H54 (cell line): Measurements from ENCODE around the gene FHIT.

Experiments used
- DNase-seq: peaks from one replicate; pipeline ENCODE4 v3.0.0; 2011; ENCODE audit warnings: low spot score, mixed read lengths; ENCODE audit not compliant: insufficient read length
- FAIRE-seq: peaks from 3 replicates; lab custom pipeline; 2011; peaks lifted over from hg19 to GRCh38; lab: Jason Lieb, UNC
- POLR2A ChIP-seq: IDR thresholded peaks from 2 replicates; pipeline ENCODE4 v1.6.1; 2011; ENCODE audit warnings: low read depth, mild to moderate bottlenecking, low read length

FHIT gene

GRCh38 chr3:59913645-59914044 lies 1337.6 kb downstream of the FHIT start:
- no peak for FAIRE-seq
- no peak for TF ChIP-seq POLR2A
- no peak for DNase-seq

GRCh38 chr3:59908701-59909100 lies 1342.6 kb downstream of the FHIT start:
- FAIRE-seq (no peak), DNase-seq (no peak)
- no peak for TF ChIP-seq POLR2A

DNA sequence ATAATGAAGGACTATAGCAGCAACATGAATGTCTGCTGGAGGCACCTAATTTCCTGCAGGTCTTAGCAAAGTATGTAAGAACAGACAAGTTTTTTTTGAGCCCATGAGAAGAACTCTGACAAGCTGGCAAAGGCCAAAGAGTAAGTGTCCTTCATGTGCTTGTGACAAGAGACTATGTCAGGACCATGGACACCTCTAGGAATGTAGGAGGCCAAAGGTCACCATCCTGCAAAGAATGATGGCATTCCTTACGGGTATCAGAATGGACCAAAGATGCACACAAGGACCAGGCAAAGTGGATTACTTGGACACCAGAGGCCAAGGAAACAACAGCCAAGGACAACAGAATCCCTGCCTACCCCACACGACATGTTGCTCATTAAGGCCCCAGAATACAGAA lies 1343.0 kb downstream of the FHIT start:
- no peak for TF ChIP-seq POLR2A
- FAIRE-seq (no peak), DNase-seq (no peak)

DNA sequence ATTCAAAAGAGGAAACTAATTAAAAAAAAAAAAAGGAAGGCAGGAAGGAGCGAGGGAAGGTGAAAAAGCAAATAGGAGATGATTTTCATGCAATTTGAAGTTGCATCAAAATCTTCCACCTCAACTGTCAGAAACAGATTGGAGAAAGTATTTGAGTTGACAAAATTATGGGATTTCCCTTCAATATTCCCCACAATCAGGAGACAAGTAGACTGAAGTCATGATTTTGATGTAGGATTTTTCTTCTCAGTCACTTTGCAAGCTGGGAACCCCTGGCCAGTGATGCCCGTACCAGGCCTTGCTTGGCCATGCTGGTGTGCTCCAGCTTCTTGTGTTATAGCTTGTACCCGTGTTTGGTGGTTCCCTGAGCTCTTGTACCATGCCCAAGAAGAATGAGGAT lies 1347.0 kb downstream of the FHIT start:
- DNase-seq (no peak), FAIRE-seq (no peak)
- TF ChIP-seq POLR2A, result no peak

- no peak for DNase-seq
- FAIRE-seq, result no peak
- TF ChIP-seq POLR2A, result no peak
These were observed 1352.2 kb downstream of the FHIT start for GRCh38 chr3:59899061-59899460.

- FAIRE-seq (no peak), DNase-seq (no peak)
- no peak for TF ChIP-seq POLR2A
These were observed 1355.3 kb downstream of the FHIT start for GRCh38 chr3:59895972-59896371.

DNA sequence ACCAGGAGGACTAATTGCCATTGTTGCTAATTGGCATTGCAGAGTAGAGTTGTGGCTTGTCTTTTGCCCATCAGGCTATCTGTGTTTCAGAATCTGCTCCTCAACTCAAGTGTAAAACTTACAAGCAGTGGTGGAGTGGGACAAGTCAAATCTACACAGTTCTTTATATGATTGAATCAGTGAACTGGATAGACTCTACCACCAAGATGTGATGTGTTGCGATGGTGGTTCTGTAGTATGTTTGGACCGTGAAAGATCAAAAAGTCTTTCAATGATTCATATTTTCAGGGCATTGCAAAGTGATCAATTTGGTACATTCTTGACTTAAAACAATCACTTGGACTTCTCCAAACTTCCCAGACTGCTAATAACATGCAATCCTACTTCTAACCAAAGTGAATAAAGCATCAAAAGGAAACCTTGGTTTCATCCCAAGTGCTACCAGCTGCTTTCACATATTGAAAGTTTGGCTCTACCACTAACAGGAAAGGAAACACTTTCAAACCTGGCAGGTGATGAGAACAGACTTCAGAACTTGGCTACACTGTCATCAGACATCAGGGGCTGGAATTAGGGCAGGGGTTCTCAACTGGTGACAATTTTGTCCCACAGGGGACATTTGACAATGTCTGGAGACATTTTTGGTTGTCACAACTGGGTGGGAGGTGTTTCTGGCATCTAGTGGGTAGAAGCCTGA lies 1356.7 kb downstream of the FHIT start:
- DNase-seq (no peak), FAIRE-seq (no peak)
- no peak for TF ChIP-seq POLR2A

- FAIRE-seq (no peak), DNase-seq (no peak)
- no peak for TF ChIP-seq POLR2A
These were observed 1360.6 kb downstream of the FHIT start for GRCh38 chr3:59890639-59891038.

GRCh38 chr3:59886790-59887189 lies 1364.5 kb downstream of the FHIT start:
- TF ChIP-seq POLR2A, result no peak
- DNase-seq, result no peak
- no peak for FAIRE-seq

GRCh38 chr3:59885899-59886400 lies 1365.3 kb downstream of the FHIT start:
- DNase-seq (no peak), FAIRE-seq (no peak)
- no peak for TF ChIP-seq POLR2A

GRCh38 chr3:59885101-59885500 lies 1366.2 kb downstream of the FHIT start:
- DNase-seq (no peak), FAIRE-seq (no peak)
- TF ChIP-seq POLR2A, result no peak

- no peak for TF ChIP-seq POLR2A
- FAIRE-seq (no peak), DNase-seq (no peak)
These were observed 1366.8 kb downstream of the FHIT start for GRCh38 chr3:59884409-59884808.

DNA sequence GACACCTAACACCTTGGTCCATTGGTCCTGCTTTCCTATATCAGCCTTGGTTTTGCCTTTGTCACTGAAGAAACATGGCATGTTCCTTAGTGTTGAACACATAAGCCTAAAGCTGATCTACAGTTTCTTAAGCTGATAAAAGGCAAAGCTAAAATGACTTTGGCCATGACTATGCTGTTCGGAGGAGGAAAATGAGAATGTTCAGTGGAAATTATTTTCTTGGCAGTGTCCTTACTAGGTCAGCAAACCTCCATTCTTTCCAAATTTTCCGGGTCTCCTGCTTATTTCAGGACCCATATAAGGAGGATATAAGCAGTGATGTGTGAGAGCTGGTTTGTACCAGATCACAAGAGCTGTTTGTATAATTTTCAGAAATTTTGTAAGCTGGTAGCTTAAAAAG lies 1368.5 kb downstream of the FHIT start:
- no peak for TF ChIP-seq POLR2A
- FAIRE-seq (no peak), DNase-seq (no peak)

DNA sequence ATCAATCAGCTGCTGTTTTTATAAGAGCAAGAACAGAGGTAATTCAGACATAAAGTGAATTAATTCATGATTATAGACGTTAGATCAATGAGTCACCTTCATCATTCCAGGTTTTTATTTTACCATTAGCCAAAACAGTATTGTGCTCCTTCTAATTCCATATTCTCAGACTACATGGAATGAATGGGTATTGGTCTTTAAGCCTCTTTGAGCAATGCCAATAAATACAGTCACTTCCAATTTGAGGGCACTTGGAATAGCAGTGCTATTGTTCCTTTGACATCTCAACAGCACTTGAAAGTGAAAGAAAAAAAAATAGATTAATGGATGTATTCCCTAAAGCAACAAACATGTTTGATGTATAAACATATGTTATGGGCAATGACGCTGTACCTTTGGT lies 1370.5 kb downstream of the FHIT start:
- DNase-seq (no peak), FAIRE-seq (no peak)

GRCh38 chr3:59879031-59879581 lies 1372.1 kb downstream of the FHIT start:
- no peak for DNase-seq
- no peak for TF ChIP-seq POLR2A
- FAIRE-seq, result no peak

More for the DNA sequence above, 1370.5 kb downstream of the FHIT start:
- TF ChIP-seq POLR2A, result no peak
